ENCODE results near the gene SLC46A1.

SLC46A1 gene

GRCh38 chr17:28407130-28407973 lies 1.3 kb upstream of the SLC46A1 start:
- Histone ChIP-seq H3K4me1 (ENCODE audit: control insufficient read depth, low read length) (peaks cover 21% of the 10 kb centered on the region), H3K4me2 (ENCODE audit: low read length) (no peak overlapping the region), H3K79me2 (ENCODE audit: control insufficient read depth, low read length) (no peaks in the 10 kb centered on the region)

DNA sequence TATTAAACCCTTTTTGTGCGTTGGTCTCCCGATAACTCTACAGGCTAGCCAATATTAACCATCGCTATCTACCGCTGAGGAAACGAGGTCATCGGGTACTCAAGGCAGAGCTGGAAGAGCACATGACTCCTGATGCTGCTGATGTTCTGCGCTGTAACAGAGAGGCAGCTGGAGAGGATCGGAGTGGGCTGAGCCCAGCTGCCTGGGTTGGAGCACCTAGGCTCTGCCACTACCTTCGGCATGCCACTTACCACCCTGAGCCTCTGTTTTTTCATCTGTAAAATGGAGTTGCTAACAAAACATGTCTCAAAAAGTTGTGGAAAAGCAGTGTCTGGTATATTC lies 432 bp upstream of the SLC46A1 start:
- Histone ChIP-seq H3K27me3 (ENCODE audit: control insufficient read depth, low read length) (peaks cover 13% of the 10 kb centered on the region), H3K79me2 (ENCODE audit: control insufficient read depth, low read length) (no peaks in the 10 kb centered on the region), H3K4me3 (ENCODE audit: low read length) (peak overlapping the region; percentile 96), H3F3A (ENCODE audit: control insufficient read depth, insufficient read depth) (no peaks in the 10 kb centered on the region), H3K27ac (ENCODE audit: low read depth, low read length) (no peak overlapping the region), H3K4me1 (ENCODE audit: control insufficient read depth, low read length) (peaks cover 24% of the 10 kb centered on the region), H3K9me2 (replicated peaks; ENCODE audit: control insufficient read depth, low read length) (no peaks in the 10 kb centered on the region), H3K36me3 (ENCODE audit: control insufficient read depth, low read length) (no peaks in the 10 kb centered on the region), H3K9me3 (ENCODE audit: control insufficient read depth, insufficient read depth, low read length) (no peaks in the 10 kb centered on the region), H3K4me2 (ENCODE audit: low read length) (peak overlapping the region; percentile 96), H4K20me1 (ENCODE audit: control insufficient read depth, insufficient read depth, low read depth, low read length) (no peaks in the 10 kb centered on the region)
- no peak for TF ChIP-seq EZH2phosphoT487 (IDR thresholded peaks at IDR 0.05; ENCODE audit: borderline replicate concordance, low read length)

More at GRCh38 chr17:28407130-28407973, 1.3 kb upstream of the SLC46A1 start:
- H3K9me2 ChIP-seq (replicated peaks; ENCODE audit: control insufficient read depth, low read length): no peaks in the 10 kb centered on the region
- H3K27ac ChIP-seq (ENCODE audit: low read depth, low read length): no peak overlapping the region
- H3F3A ChIP-seq (ENCODE audit: control insufficient read depth, insufficient read depth): no peaks in the 10 kb centered on the region
- H3K27me3 ChIP-seq (ENCODE audit: control insufficient read depth, low read length): peaks cover 21% of the 10 kb centered on the region
- no peaks in the 10 kb centered on the region for H4K20me1 ChIP-seq (ENCODE audit: control insufficient read depth, insufficient read depth, low read depth, low read length)
- no peaks in the 10 kb centered on the region for H3K9me3 ChIP-seq (ENCODE audit: control insufficient read depth, insufficient read depth, low read length)
- no peak overlapping the region for H3K4me3 ChIP-seq (ENCODE audit: low read length)
- no peak for TF ChIP-seq EZH2phosphoT487 (IDR thresholded peaks at IDR 0.05; ENCODE audit: borderline replicate concordance, low read length)
- TF ChIP-seq CTCF (IDR thresholded peaks at IDR 0.05; ENCODE audit: low read depth, low read length, poor library complexity, severe bottlenecking): no peak
- no peaks in the 10 kb centered on the region for H3K36me3 ChIP-seq (ENCODE audit: control insufficient read depth, low read length)

- H3K4me1 ChIP-seq (ENCODE audit: control insufficient read depth, low read length): peaks cover 24% of the 10 kb centered on the region
These were observed 1.0 kb downstream of the SLC46A1 start for GRCh38 chr17:28404812-28405570.

More at GRCh38 chr17:28404812-28405570, 1.0 kb downstream of the SLC46A1 start:
- no peaks in the 10 kb centered on the region for H3F3A ChIP-seq (ENCODE audit: control insufficient read depth, insufficient read depth)
- H3K27ac ChIP-seq (ENCODE audit: low read depth, low read length): no peak overlapping the region
- H3K79me2 ChIP-seq (ENCODE audit: control insufficient read depth, low read length): no peaks in the 10 kb centered on the region
- H3K4me2 ChIP-seq (ENCODE audit: low read length): peak overlapping the region; percentile 96
- TF ChIP-seq CTCF (IDR thresholded peaks at IDR 0.05; ENCODE audit: low read depth, low read length, poor library complexity, severe bottlenecking) (no peak), EZH2phosphoT487 (IDR thresholded peaks at IDR 0.05; ENCODE audit: borderline replicate concordance, low read length) (no peak)
- H3K9me2 ChIP-seq (replicated peaks; ENCODE audit: control insufficient read depth, low read length): no peaks in the 10 kb centered on the region
- no peaks in the 10 kb centered on the region for H3K9me3 ChIP-seq (ENCODE audit: control insufficient read depth, insufficient read depth, low read length)
- peaks cover 6% of the 10 kb centered on the region; the same call in 1 of the 2 replicates for H3K27me3 ChIP-seq (ENCODE audit: control insufficient read depth, low read length)
- no peaks in the 10 kb centered on the region for H3K36me3 ChIP-seq (ENCODE audit: control insufficient read depth, low read length)
- no peaks in the 10 kb centered on the region for H4K20me1 ChIP-seq (ENCODE audit: control insufficient read depth, insufficient read depth, low read depth, low read length)
- peak overlapping the region; percentile 96 for H3K4me3 ChIP-seq (ENCODE audit: low read length)
